Measurements from ENCODE around the gene KCNJ6. TPM values are rescaled to one million over a fixed set of nuclear protein-coding genes. Genes with fewer than 3 reads are reported as not detected.
A peak's percentile ranks its signal among the peaks of the same experiment; 100 is the strongest.

Gene KCNJ6
- total RNA-seq, 2 donors from 2014 or later = not detected

DNA sequence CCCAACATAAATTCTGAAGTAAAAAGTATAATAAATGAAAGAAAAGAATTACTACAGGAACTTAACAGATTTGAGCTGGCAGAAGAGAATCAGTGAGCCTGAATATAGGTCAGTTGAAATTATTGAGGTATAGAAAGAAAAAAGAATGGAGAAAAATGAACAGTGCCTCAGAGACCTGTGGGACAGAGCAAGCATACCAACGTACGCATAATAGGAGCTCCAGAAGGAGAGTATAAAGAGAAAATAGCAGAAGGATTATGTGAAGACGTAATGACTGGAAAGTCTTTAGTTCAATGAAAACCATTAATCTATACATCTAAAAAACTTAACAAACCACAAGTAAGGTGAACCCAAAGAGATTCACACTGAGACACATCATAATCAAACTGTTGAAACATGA lies 287.9 kb downstream of the KCNJ6 start:
- H3K9me3 ChIP-seq (ENCODE audit: control insufficient read depth, low read length, poor library complexity, severe bottlenecking) = no peaks in the 10 kb centered on the region
- Mint-ChIP-seq H3K27ac (no peak overlapping the region), H3K4me3 (no peak overlapping the region), H3K27me3 (peaks cover 30% of the 10 kb centered on the region), H3K4me1 (no peaks in the 10 kb centered on the region), H3K36me3 (ENCODE audit: low read depth) (peaks cover 2% of the 10 kb centered on the region)
- DNase-seq (no peak), ATAC-seq (no peak)

DNA sequence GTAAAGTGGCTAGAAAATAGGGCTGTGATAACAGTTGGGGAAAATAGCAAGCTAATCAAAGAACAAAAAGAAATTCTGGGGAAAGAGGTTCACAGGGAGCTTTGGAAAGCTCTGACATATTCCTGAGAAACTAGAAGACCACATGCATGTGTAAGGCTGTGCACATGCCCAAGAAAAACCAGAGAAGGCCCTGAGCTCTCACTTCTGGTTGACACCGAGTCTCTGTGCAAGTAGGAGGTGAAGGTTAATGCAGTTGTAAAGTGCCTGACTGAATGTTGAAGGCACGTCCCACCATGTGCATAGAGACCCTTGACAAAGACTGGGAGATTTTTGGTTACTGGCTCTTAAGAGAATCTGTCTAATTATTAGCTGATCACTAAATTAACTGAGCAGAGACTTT lies 288.7 kb downstream of the KCNJ6 start:
- H3K9me3 ChIP-seq (ENCODE audit: control insufficient read depth, low read length, poor library complexity, severe bottlenecking) = no peaks in the 10 kb centered on the region
- no peak for ATAC-seq
- H3K4me3 Mint-ChIP-seq = no peak overlapping the region
- H3K36me3 Mint-ChIP-seq (ENCODE audit: low read depth) = peaks cover 2% of the 10 kb centered on the region
- no peak for DNase-seq
- peak overlapping the region; percentile 12 for H3K27ac Mint-ChIP-seq
- no peaks in the 10 kb centered on the region for H3K4me1 Mint-ChIP-seq
- peaks cover 35% of the 10 kb centered on the region for H3K27me3 Mint-ChIP-seq

GRCh38 chr21:37627074-37627473 lies 289.2 kb downstream of the KCNJ6 start:
- no peak overlapping the region for H3K4me3 Mint-ChIP-seq
- H3K4me1 Mint-ChIP-seq = no peaks in the 10 kb centered on the region
- ATAC-seq (no peak), DNase-seq (no peak)
- peaks cover 40% of the 10 kb centered on the region for H3K27me3 Mint-ChIP-seq
- H3K36me3 Mint-ChIP-seq (ENCODE audit: low read depth) = peaks cover 2% of the 10 kb centered on the region
- no peaks in the 10 kb centered on the region for H3K9me3 ChIP-seq (ENCODE audit: control insufficient read depth, low read length, poor library complexity, severe bottlenecking)
- peak overlapping the region; percentile 12 for H3K27ac Mint-ChIP-seq

GRCh38 chr21:37626320-37626719 lies 289.9 kb downstream of the KCNJ6 start:
- H3K36me3 Mint-ChIP-seq (ENCODE audit: low read depth) = no peaks in the 10 kb centered on the region
- ATAC-seq (no peak), DNase-seq (no peak)
- no peak overlapping the region for H3K27ac Mint-ChIP-seq
- no peaks in the 10 kb centered on the region for H3K4me1 Mint-ChIP-seq
- H3K9me3 ChIP-seq (ENCODE audit: control insufficient read depth, low read length, poor library complexity, severe bottlenecking) = no peaks in the 10 kb centered on the region
- H3K27me3 Mint-ChIP-seq = peaks cover 35% of the 10 kb centered on the region
- no peak overlapping the region for H3K4me3 Mint-ChIP-seq

- no peaks in the 10 kb centered on the region for H3K4me1 Mint-ChIP-seq
- no peaks in the 10 kb centered on the region for H3K9me3 ChIP-seq (ENCODE audit: control insufficient read depth, low read length, poor library complexity, severe bottlenecking)
- peaks cover 28% of the 10 kb centered on the region for H3K27me3 Mint-ChIP-seq
- DNase-seq (no peak), ATAC-seq (no peak)
- no peaks in the 10 kb centered on the region for H3K36me3 Mint-ChIP-seq (ENCODE audit: low read depth)
- no peak overlapping the region for H3K27ac Mint-ChIP-seq
- no peak overlapping the region for H3K4me3 Mint-ChIP-seq
These were observed 292.6 kb downstream of the KCNJ6 start for GRCh38 chr21:37623689-37624088.

- Mint-ChIP-seq H3K36me3 (ENCODE audit: low read depth) (no peaks in the 10 kb centered on the region), H3K27ac (no peak overlapping the region), H3K4me1 (no peaks in the 10 kb centered on the region), H3K27me3 (peaks cover 28% of the 10 kb centered on the region), H3K4me3 (no peak overlapping the region)
- DNase-seq (no peak), ATAC-seq (no peak)
- H3K9me3 ChIP-seq (ENCODE audit: control insufficient read depth, low read length, poor library complexity, severe bottlenecking) = no peaks in the 10 kb centered on the region
These were observed 293.1 kb downstream of the KCNJ6 start for GRCh38 chr21:37623183-37623582.

DNA sequence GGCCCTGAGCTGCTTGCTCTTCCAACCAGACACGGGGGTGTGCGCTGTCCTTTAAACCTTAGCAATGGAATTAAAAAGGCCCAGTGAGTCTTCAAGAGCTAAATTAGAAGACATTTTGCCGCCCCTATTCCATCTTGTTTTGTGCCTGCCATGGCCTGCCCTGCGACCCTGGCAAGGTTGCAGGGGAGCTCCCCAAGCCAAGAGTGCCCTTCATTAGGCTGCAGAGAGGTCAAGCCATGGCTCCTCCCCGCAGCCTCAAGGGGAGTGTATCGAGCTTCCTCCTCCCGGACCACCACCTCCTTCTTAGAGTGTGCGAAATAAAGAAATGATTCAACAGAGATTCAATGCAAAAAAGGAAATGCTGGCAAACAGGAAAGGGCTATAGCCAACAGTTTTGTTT lies 293.5 kb downstream of the KCNJ6 start:
- Mint-ChIP-seq H3K4me1 (no peaks in the 10 kb centered on the region), H3K27me3 (peaks cover 27% of the 10 kb centered on the region), H3K36me3 (ENCODE audit: low read depth) (no peaks in the 10 kb centered on the region), H3K4me3 (no peak overlapping the region), H3K27ac (no peak overlapping the region)
- DNase-seq (no peak), ATAC-seq (no peak)
- no peaks in the 10 kb centered on the region for H3K9me3 ChIP-seq (ENCODE audit: control insufficient read depth, low read length, poor library complexity, severe bottlenecking)

DNA sequence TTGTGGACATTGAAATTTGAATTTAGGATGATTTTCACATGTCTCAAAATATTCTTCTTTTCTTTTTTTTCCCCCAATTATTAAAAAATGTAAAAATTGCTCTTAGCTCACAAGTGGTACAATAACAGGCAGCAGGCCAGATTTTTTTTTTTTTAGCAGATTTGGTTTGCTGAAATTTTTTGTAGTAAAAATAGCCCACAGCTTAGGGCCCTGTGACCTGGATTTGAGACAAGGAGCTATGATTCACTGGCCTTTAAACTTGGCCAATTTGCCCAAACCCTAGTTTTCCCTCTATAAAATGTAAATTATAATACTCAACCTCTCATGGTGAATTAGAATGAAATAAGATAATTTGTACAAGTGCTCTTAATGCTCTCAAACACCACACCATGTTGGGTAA lies 295.9 kb downstream of the KCNJ6 start:
- Mint-ChIP-seq H3K4me1 (no peaks in the 10 kb centered on the region), H3K4me3 (no peak overlapping the region), H3K27ac (no peak overlapping the region), H3K27me3 (peaks cover 18% of the 10 kb centered on the region), H3K36me3 (ENCODE audit: low read depth) (no peaks in the 10 kb centered on the region)
- no peak for DNase-seq
- no peak for ATAC-seq
- no peaks in the 10 kb centered on the region for H3K9me3 ChIP-seq (ENCODE audit: control insufficient read depth, low read length, poor library complexity, severe bottlenecking)

- H3K4me3 Mint-ChIP-seq = no peak overlapping the region
- no peak for ATAC-seq
- no peaks in the 10 kb centered on the region for H3K9me3 ChIP-seq (ENCODE audit: control insufficient read depth, low read length, poor library complexity, severe bottlenecking)
- peaks cover 18% of the 10 kb centered on the region for H3K27me3 Mint-ChIP-seq
- DNase-seq = no peak
- H3K27ac Mint-ChIP-seq = no peak overlapping the region
- H3K4me1 Mint-ChIP-seq = no peaks in the 10 kb centered on the region
- no peaks in the 10 kb centered on the region for H3K36me3 Mint-ChIP-seq (ENCODE audit: low read depth)
These were observed 296.7 kb downstream of the KCNJ6 start for GRCh38 chr21:37619464-37619974.

- Mint-ChIP-seq H3K27ac (no peak overlapping the region), H3K4me3 (no peak overlapping the region), H3K27me3 (peaks cover 18% of the 10 kb centered on the region), H3K4me1 (no peaks in the 10 kb centered on the region), H3K36me3 (ENCODE audit: low read depth) (no peaks in the 10 kb centered on the region)
- DNase-seq (no peak), ATAC-seq (no peak)
- H3K9me3 ChIP-seq (ENCODE audit: control insufficient read depth, low read length, poor library complexity, severe bottlenecking) = no peaks in the 10 kb centered on the region
These were observed 298.2 kb downstream of the KCNJ6 start for GRCh38 chr21:37618081-37618480.

- no peak for DNase-seq
These were observed 300.3 kb downstream of the KCNJ6 start for GRCh38 chr21:37615962-37616361.

GRCh38 chr21:37614351-37614875 lies 301.8 kb downstream of the KCNJ6 start:
- H3K27me3 Mint-ChIP-seq = peaks cover 24% of the 10 kb centered on the region

More at GRCh38 chr21:37615962-37616361, 300.3 kb downstream of the KCNJ6 start:
- no peak for ATAC-seq
- Mint-ChIP-seq H3K4me1 (no peaks in the 10 kb centered on the region), H3K4me3 (no peak overlapping the region), H3K36me3 (ENCODE audit: low read depth) (peaks cover 2% of the 10 kb centered on the region), H3K27ac (no peak overlapping the region), H3K27me3 (peaks cover 20% of the 10 kb centered on the region)
- no peaks in the 10 kb centered on the region for H3K9me3 ChIP-seq (ENCODE audit: control insufficient read depth, low read length, poor library complexity, severe bottlenecking)

DNA sequence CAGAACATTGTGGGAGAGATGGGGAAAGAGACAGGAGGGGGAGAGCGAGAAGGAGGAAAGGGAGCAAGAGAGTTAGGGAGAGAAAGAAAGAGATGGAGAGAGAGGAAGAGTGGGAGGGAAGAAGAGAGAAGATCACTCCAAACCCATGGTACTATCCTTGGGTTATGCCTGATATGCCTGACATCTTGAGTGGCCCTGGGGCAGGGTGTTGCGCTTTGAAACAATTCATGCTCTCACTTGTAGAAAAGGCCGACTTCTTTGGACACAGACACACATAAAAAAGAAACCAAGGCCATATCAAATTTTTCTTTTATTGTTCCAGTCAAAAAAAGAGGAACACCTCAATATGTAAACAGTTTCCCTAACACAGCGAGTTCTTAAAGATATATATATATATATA lies 309.2 kb downstream of the KCNJ6 start:
- H3K9me3 ChIP-seq (ENCODE audit: control insufficient read depth, low read length, poor library complexity, severe bottlenecking) = no peaks in the 10 kb centered on the region
- ATAC-seq = no peak
- Mint-ChIP-seq H3K4me3 (no peak overlapping the region), H3K4me1 (no peaks in the 10 kb centered on the region), H3K36me3 (ENCODE audit: low read depth) (no peaks in the 10 kb centered on the region), H3K27ac (no peak overlapping the region), H3K27me3 (peaks cover 44% of the 10 kb centered on the region)
- no peak for DNase-seq

More at GRCh38 chr21:37614351-37614875, 301.8 kb downstream of the KCNJ6 start:
- Mint-ChIP-seq H3K27ac (no peak overlapping the region), H3K4me3 (no peak overlapping the region), H3K4me1 (no peaks in the 10 kb centered on the region), H3K36me3 (ENCODE audit: low read depth) (peaks cover 2% of the 10 kb centered on the region)
- no peak for ATAC-seq
- no peak for DNase-seq
- H3K9me3 ChIP-seq (ENCODE audit: control insufficient read depth, low read length, poor library complexity, severe bottlenecking) = no peaks in the 10 kb centered on the region

- H3K4me3 Mint-ChIP-seq = no peak overlapping the region
- H3K27me3 Mint-ChIP-seq = peaks cover 41% of the 10 kb centered on the region
- no peaks in the 10 kb centered on the region for H3K36me3 Mint-ChIP-seq (ENCODE audit: low read depth)
- H3K27ac Mint-ChIP-seq = no peak overlapping the region
- no peaks in the 10 kb centered on the region for H3K9me3 ChIP-seq (ENCODE audit: control insufficient read depth, low read length, poor library complexity, severe bottlenecking)
- DNase-seq (no peak), ATAC-seq (no peak)
- no peaks in the 10 kb centered on the region for H3K4me1 Mint-ChIP-seq
These were observed 309.7 kb downstream of the KCNJ6 start for GRCh38 chr21:37606549-37606948.

Measured in T-helper 17 cell (primary cell).